Lung (tissue), 12 donors: ENCODE measurements around the gene ELK4. TPM values are rescaled to one million over a fixed set of nuclear protein-coding genes. Genes with fewer than 3 reads are reported as not detected.

Experiments used
- ATAC-seq: fragments of 200-7000 bp; cut with Tn5 transposase; one replicate; pipeline ENCODE4 v1.9.1; 2020; ENCODE audit warnings: moderate number of reproducible peaks; ENCODE audit not compliant: insufficient read depth, low FRiP score
- DNase-seq, 3 donors: peaks; one replicate each; pipeline ENCODE4 v3.0.0-alpha.2; 2013 to 2017
- H3K27ac ChIP-seq, 2 donors: one replicate each; pipeline ENCODE4 v1.5.1; 2013; ENCODE audit warnings: mild to moderate bottlenecking in 2 of 2, moderate library complexity in 2 of 2, control low read depth in 1 of 2, inconsistent platforms in 1 of 2, low read depth in 1 of 2, low read length in 1 of 2
- H3K27me3 ChIP-seq, 3 donors: one replicate each; pipeline ENCODE4 v1.5.1; 2013; ENCODE audit warnings: low read length in 2 of 3; ENCODE audit not compliant: control insufficient read depth in 3 of 3, insufficient read depth in 3 of 3
- H3K36me3 ChIP-seq, 4 donors: one replicate each; pipeline ENCODE4 v1.5.1; 2013; ENCODE audit warnings: low read length in 4 of 4, mild to moderate bottlenecking in 1 of 4, moderate library complexity in 1 of 4; ENCODE audit not compliant: control insufficient read depth in 4 of 4, insufficient read depth in 4 of 4
- H3K4me1 ChIP-seq, 5 donors: one replicate each; pipeline ENCODE4 v1.5.1; 2013; ENCODE audit warnings: low read length in 5 of 5, mild to moderate bottlenecking in 2 of 5, moderate library complexity in 1 of 5; ENCODE audit not compliant: control insufficient read depth in 5 of 5, insufficient read depth in 5 of 5
- H3K4me3 ChIP-seq: one replicate; pipeline ENCODE4 v1.5.1; 2013; ENCODE audit warnings: mild to moderate bottlenecking, control low read depth, moderate library complexity
- H3K9ac ChIP-seq, 2 donors: one replicate each; pipeline ENCODE4 v1.5.1; 2013; ENCODE audit warnings: low read length in 2 of 2, control low read depth in 1 of 2; ENCODE audit not compliant: insufficient read depth in 1 of 2
- H3K9me3 ChIP-seq, 4 donors: one replicate each; pipeline ENCODE4 v1.5.1; 2013; ENCODE audit warnings: low read length in 3 of 4, mild to moderate bottlenecking in 1 of 4, moderate library complexity in 1 of 4; ENCODE audit not compliant: control insufficient read depth in 4 of 4, insufficient read depth in 3 of 4
- whole genome bisulfite sequencing, 2 donors: extraction: QIAGEN DNeasy Blood & Tissue Kit; methylation state at CpG; one replicate each; pipeline ENCODE4 v1.1.7; 2013; 5-methylcytosine and 5-hydroxymethylcytosine counted together
- polyA plus RNA-seq, 2 donors: library from polyadenylated mRNA; stranded (reverse); fragments of 200-250 nt; gene quantifications; one replicate each; pipeline ENCODE4 v1.2.1, GENCODE V29; 2013
- total RNA-seq, 2 donors: library from RNA; depleted of rRNA in 1 of 2; stranded (reverse); fragments of >200 nt in 1 of 2; gene quantifications; one replicate each; pipeline ENCODE4 v1.2.1, GENCODE V29; 2014 to 2021
- TF ChIP-seq, protein P1 (sequence below): IDR thresholded peaks from 2 replicates; pipeline ENCODE4 v1.5.1; 2012; ENCODE audit warnings: mild to moderate bottlenecking; ENCODE audit errors: control extremely low read depth, extremely low read depth
- donor health status: control.
- donor health status: control.
- donor health status: Bipolar disorder and iron deficiency.
- donor health status: healthy.
- donor health status: DM: yes; HTN: yes; CAD: no.

The ELK4 gene
- total and polyA plus RNA-seq, 4 donors = 5.0 to 46.7 (median 17.8) TPM

GRCh38 chr1:205623646-205624045 is 8.2 kb downstream of the ELK4 start:
- Histone ChIP-seq H3K27ac (no peak overlapping the region), H3K4me3 (no peak overlapping the region), H3K36me3 (peaks cover 12 to 23% (median 16%) of the 10 kb centered on the region in 4 donors), H3K27me3 (no peaks in the 10 kb centered on the region), H3K9me3 (no peaks in the 10 kb centered on the region), H3K4me1 (peaks cover 0 to 5% (median 0%) of the 10 kb centered on the region in 5 donors), H3K9ac (no peak overlapping the region)
- DNase-seq (no peak), ATAC-seq (no peak)
- TF ChIP-seq, protein P1, sequence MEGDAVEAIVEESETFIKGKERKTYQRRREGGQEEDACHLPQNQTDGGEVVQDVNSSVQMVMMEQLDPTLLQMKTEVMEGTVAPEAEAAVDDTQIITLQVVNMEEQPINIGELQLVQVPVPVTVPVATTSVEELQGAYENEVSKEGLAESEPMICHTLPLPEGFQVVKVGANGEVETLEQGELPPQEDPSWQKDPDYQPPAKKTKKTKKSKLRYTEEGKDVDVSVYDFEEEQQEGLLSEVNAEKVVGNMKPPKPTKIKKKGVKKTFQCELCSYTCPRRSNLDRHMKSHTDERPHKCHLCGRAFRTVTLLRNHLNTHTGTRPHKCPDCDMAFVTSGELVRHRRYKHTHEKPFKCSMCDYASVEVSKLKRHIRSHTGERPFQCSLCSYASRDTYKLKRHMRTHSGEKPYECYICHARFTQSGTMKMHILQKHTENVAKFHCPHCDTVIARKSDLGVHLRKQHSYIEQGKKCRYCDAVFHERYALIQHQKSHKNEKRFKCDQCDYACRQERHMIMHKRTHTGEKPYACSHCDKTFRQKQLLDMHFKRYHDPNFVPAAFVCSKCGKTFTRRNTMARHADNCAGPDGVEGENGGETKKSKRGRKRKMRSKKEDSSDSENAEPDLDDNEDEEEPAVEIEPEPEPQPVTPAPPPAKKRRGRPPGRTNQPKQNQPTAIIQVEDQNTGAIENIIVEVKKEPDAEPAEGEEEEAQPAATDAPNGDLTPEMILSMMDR = no peak
- WGBS, 2 donors = 84 to 87% methylated on average over 4 of the region's 4 CpGs

GRCh38 chr1:205620269-205620668 is 11.5 kb downstream of the ELK4 start:
- ATAC-seq = no peak
- H3K9ac ChIP-seq = no peak overlapping the region
- H3K4me3 ChIP-seq = no peak overlapping the region
- peaks cover 0 to 5% (median 0%) of the 10 kb centered on the region in 5 donors for H3K4me1 ChIP-seq
- TF ChIP-seq, protein P1 = no peak
- no peak overlapping the region for H3K27ac ChIP-seq
- DNase-seq = no peak
- peaks cover 19 to 36% (median 29%) of the 10 kb centered on the region in 4 donors for H3K36me3 ChIP-seq
- no peaks in the 10 kb centered on the region for H3K9me3 ChIP-seq
- H3K27me3 ChIP-seq = no peaks in the 10 kb centered on the region
- 93 to 98% methylated on average over 6 of the region's 6 CpGs for WGBS, 2 donors

DNA sequence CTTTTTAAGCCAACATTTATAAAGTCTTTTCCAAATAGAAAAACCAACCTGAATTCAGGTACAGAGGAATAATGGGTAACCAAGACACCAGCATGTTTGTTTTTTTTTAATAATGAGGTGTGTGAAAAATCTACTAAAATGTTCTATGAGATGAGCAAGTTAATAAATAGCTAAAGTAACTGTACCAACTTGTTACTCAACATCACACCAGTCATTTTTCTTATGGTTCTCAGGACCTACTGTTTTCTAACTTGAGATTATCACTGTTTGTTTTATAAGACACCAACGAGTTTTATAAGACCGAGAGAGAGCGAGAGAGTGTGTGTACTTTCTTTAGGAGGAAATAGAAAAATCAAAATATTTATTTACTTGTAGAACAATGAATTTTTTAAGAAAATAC is 12.4 kb downstream of the ELK4 start:
- H3K4me1 ChIP-seq = peaks cover 0 to 1% (median 0%) of the 10 kb centered on the region in 5 donors
- no peaks in the 10 kb centered on the region for H3K27me3 ChIP-seq
- no peak overlapping the region for H3K9ac ChIP-seq
- DNase-seq (no peak), ATAC-seq (no peak)
- H3K27ac ChIP-seq = no peak overlapping the region
- TF ChIP-seq, protein P1 = no peak
- no peaks in the 10 kb centered on the region for H3K9me3 ChIP-seq
- H3K36me3 ChIP-seq = peaks cover 19 to 39% (median 29%) of the 10 kb centered on the region in 4 donors
- WGBS, 2 donors = 69 to 84% methylated on average over 3 of the region's 3 CpGs
- no peak overlapping the region for H3K4me3 ChIP-seq

- TF ChIP-seq, protein P1 = no peak
- no peak overlapping the region for H3K27ac ChIP-seq
- WGBS, 2 donors = 85 to 95% methylated on average over 1 of the region's 1 CpG
- no peak for ATAC-seq
- no peaks in the 10 kb centered on the region for H3K27me3 ChIP-seq
- H3K36me3 ChIP-seq = peaks cover 15 to 42% (median 26%) of the 10 kb centered on the region in 4 donors
- no peak for DNase-seq
- H3K9ac ChIP-seq = no peak overlapping the region
- no peaks in the 10 kb centered on the region for H3K4me1 ChIP-seq
- H3K4me3 ChIP-seq = no peak overlapping the region
- no peaks in the 10 kb centered on the region for H3K9me3 ChIP-seq
Measured at GRCh38 chr1:205616563-205617293, 15.1 kb downstream of the ELK4 start.
